CD4-positive, CD25-positive, alpha-beta regulatory T cell (primary cell): ENCODE results near the gene AASDHPPT. TPM values are rescaled to one million over a fixed set of nuclear protein-coding genes. Genes with fewer than 3 reads are reported as not detected.

Experiments
- ATAC-seq, 2 donors: fragments of 150-1000 bp; cut with Tn5 transposase; one replicate each; pipeline ENCODE4 v1.10.0; 2021; ENCODE audit warnings: low read depth in 2 of 2, moderate number of reproducible peaks in 2 of 2, moderate library complexity in 1 of 2
- DNase-seq, 3 donors: peaks; one replicate each; pipeline versions ENCODE4 v3.0.0 to v3.0.0-alpha.2; 2012 to 2022; ENCODE audit warnings: mixed read lengths in 1 of 3
- H3K27ac ChIP-seq: one replicate; pipeline ENCODE4 v1.7.0; 2013; ENCODE audit warnings: mild to moderate bottlenecking, low read length; ENCODE audit not compliant: insufficient read depth, poor library complexity, severe bottlenecking
- H3K27me3 ChIP-seq: one replicate; pipeline ENCODE4 v1.7.0; 2013; ENCODE audit warnings: low read length; ENCODE audit not compliant: control insufficient read depth, insufficient read depth
- H3K36me3 ChIP-seq: one replicate; pipeline ENCODE4 v1.7.0; 2013; ENCODE audit warnings: mild to moderate bottlenecking, low read length, moderate library complexity; ENCODE audit not compliant: control insufficient read depth, insufficient read depth
- H3K4me1 ChIP-seq: 2 replicates; pipeline ENCODE4 v1.7.0; 2013; ENCODE audit warnings: mild to moderate bottlenecking, low read length; ENCODE audit not compliant: insufficient read depth, control insufficient read depth, poor library complexity, severe bottlenecking
- H3K4me3 ChIP-seq: one replicate; pipeline ENCODE4 v1.7.0; 2013; ENCODE audit warnings: low read depth, mild to moderate bottlenecking, low read length, moderate library complexity
- H3K9me3 ChIP-seq, 2 experiments: 1 replicate in 1 of 2; 2 replicates in 1 of 2; pipeline ENCODE4 v1.7.0; 2013; ENCODE audit warnings: low read length in 2 of 2, mild to moderate bottlenecking in 1 of 2, moderate library complexity in 1 of 2; ENCODE audit not compliant: control insufficient read depth in 2 of 2
- H3K27ac Mint-ChIP-seq, 3 donors: one replicate each; pipeline ENCODE4 v1.8.0; 2020 to 2022; ENCODE audit warnings: mild to moderate bottlenecking in 3 of 3, mixed read lengths in 3 of 3, moderate library complexity in 2 of 3
- H3K27me3 Mint-ChIP-seq: one replicate; pipeline ENCODE4 v1.8.0; 2022; ENCODE audit warnings: mild to moderate bottlenecking, mixed read lengths
- H3K36me3 Mint-ChIP-seq: one replicate; pipeline ENCODE4 v1.8.0; 2020; ENCODE audit warnings: mixed read lengths
- H3K4me1 Mint-ChIP-seq, 4 donors: one replicate each; pipeline ENCODE4 v1.8.0; 2020 to 2022; ENCODE audit warnings: mixed read lengths in 4 of 4, mild to moderate bottlenecking in 1 of 4
- H3K4me3 Mint-ChIP-seq, 4 donors: one replicate each; pipeline ENCODE4 v1.8.0; 2020 to 2022; ENCODE audit warnings: mild to moderate bottlenecking in 4 of 4, mixed read lengths in 4 of 4, moderate library complexity in 3 of 4
- H3K9me3 Mint-ChIP-seq, 7 donors: one replicate each; pipeline ENCODE4 v1.8.0; 2020 to 2022; ENCODE audit warnings: mixed read lengths in 7 of 7, mild to moderate bottlenecking in 3 of 7, moderate library complexity in 2 of 7
- polyA plus RNA-seq, 4 donors: library from polyadenylated mRNA; unstranded; fragments of 300-500 nt; fragmentation: Illumina TruSeq; gene quantifications; one replicate each; pipeline ENCODE4 v1.2.3, GENCODE V29; 2021
- total RNA-seq: library from RNA; stranded (reverse); gene quantifications from one replicate; pipeline ENCODE4 v1.2.3, GENCODE V29; 2022

AASDHPPT gene
- total and polyA plus RNA-seq, 5 donors from 2014 or later = 21.8 to 54.2 (median 48.8) TPM

- no peaks in the 10 kb centered on the region for H3K27me3 Mint-ChIP-seq
- Histone ChIP-seq H3K27ac (no peak overlapping the region), H3K36me3 (no peaks in the 10 kb centered on the region), H3K27me3 (no peaks in the 10 kb centered on the region), H3K9me3 (no peaks in the 10 kb centered on the region), H3K4me3 (no peak overlapping the region), H3K4me1 (no peaks in the 10 kb centered on the region)
- peaks cover 29 to 49% (median 41%) of the 10 kb centered on the region in 4 donors for H3K4me1 Mint-ChIP-seq
- DNase-seq (no peak), ATAC-seq (no peak)
- H3K4me3 Mint-ChIP-seq = no peak overlapping the region
- no peaks in the 10 kb centered on the region for H3K9me3 Mint-ChIP-seq
- H3K36me3 Mint-ChIP-seq = peaks cover 23% of the 10 kb centered on the region
- no peak overlapping the region for H3K27ac Mint-ChIP-seq
These were observed 6.9 kb upstream of the AASDHPPT start for GRCh38 chr11:106070606-106071005.

GRCh38 chr11:106072804-106073203, 4.7 kb upstream of the AASDHPPT start:
- no peaks in the 10 kb centered on the region for H3K36me3 ChIP-seq
- peaks cover 35 to 52% (median 48%) of the 10 kb centered on the region in 4 donors for H3K4me1 Mint-ChIP-seq
- DNase-seq (no peak), ATAC-seq (no peak)
- H3K4me3 Mint-ChIP-seq = peak overlapping the region in 1 of 4 donors; percentile 7
- peaks cover 20% of the 10 kb centered on the region for H3K36me3 Mint-ChIP-seq
- H3K27me3 Mint-ChIP-seq = no peaks in the 10 kb centered on the region
- H3K4me1 ChIP-seq = peaks cover 9% of the 10 kb centered on the region
- H3K9me3 ChIP-seq = no peaks in the 10 kb centered on the region
- H3K4me3 ChIP-seq = no peak overlapping the region
- no peak overlapping the region for H3K27ac Mint-ChIP-seq
- H3K9me3 Mint-ChIP-seq = no peaks in the 10 kb centered on the region
- no peaks in the 10 kb centered on the region for H3K27me3 ChIP-seq
- no peak overlapping the region for H3K27ac ChIP-seq

- Mint-ChIP-seq H3K9me3 (no peaks in the 10 kb centered on the region), H3K36me3 (peaks cover 18% of the 10 kb centered on the region), H3K27me3 (no peaks in the 10 kb centered on the region), H3K27ac (peak overlapping the region; percentile 97 to 99 (median 99)), H3K4me3 (peak overlapping the region; percentile 95 to 98 (median 98)), H3K4me1 (peaks cover 51 to 74% (median 60%) of the 10 kb centered on the region in 4 donors)
- Histone ChIP-seq H3K9me3 (no peaks in the 10 kb centered on the region), H3K36me3 (peaks cover 13% of the 10 kb centered on the region), H3K4me3 (peak overlapping the region; percentile 96), H3K27me3 (no peaks in the 10 kb centered on the region), H3K4me1 (peaks cover 37% of the 10 kb centered on the region), H3K27ac (peak overlapping the region; percentile 93)
- DNase-seq = peak in 1 of 3 donors; percentile 1
- ATAC-seq = no peak
These were observed 1.1 kb upstream of the AASDHPPT start for GRCh38 chr11:106076171-106076918.

GRCh38 chr11:106076919-106077608, 398 bp upstream of the AASDHPPT start, which contains the start of gene KBTBD3:
Gene KBTBD3 (minus strand): TSS chr11:106077347. CDS start chr11:106059097, 18,250 bp downstream.
- peaks cover 40% of the 10 kb centered on the region for H3K4me1 ChIP-seq
- peak; percentile 98 to 100 (median 99) for DNase-seq
- H3K27me3 ChIP-seq = no peaks in the 10 kb centered on the region
- Mint-ChIP-seq H3K9me3 (no peaks in the 10 kb centered on the region), H3K4me1 (peaks cover 52 to 79% (median 63%) of the 10 kb centered on the region in 4 donors), H3K27ac (peak within 1 kb of the TSS; percentile 97 to 99 (median 99)), H3K4me3 (peak within 1 kb of the TSS; percentile 95 to 98 (median 98)), H3K27me3 (no peaks in the 10 kb centered on the region), H3K36me3 (peaks cover 21% of the 10 kb centered on the region)
- no peaks in the 10 kb centered on the region for H3K9me3 ChIP-seq
- peak within 1 kb of the TSS; percentile 93 for H3K27ac ChIP-seq
- H3K4me3 ChIP-seq = peak within 1 kb of the TSS; percentile 96
- peaks cover 17% of the 10 kb centered on the region for H3K36me3 ChIP-seq
- ATAC-seq = peak; percentile 94

GRCh38 chr11:106082096-106082495, 4.6 kb downstream of the AASDHPPT start:
- peaks cover 12% of the 10 kb centered on the region for H3K36me3 Mint-ChIP-seq

GRCh38 chr11:106086135-106086534, 8.7 kb downstream of the AASDHPPT start:
- Mint-ChIP-seq H3K36me3 (peaks cover 6% of the 10 kb centered on the region), H3K27me3 (no peaks in the 10 kb centered on the region), H3K27ac (peak overlapping the region in 2 of 3 donors; percentile 3 to 52), H3K4me3 (peak overlapping the region in 2 of 4 donors; percentile 4 to 9), H3K9me3 (no peaks in the 10 kb centered on the region), H3K4me1 (peaks cover 36 to 77% (median 57%) of the 10 kb centered on the region in 4 donors)
- no peak overlapping the region for H3K27ac ChIP-seq
- no peak overlapping the region for H3K4me3 ChIP-seq
- H3K9me3 ChIP-seq = no peaks in the 10 kb centered on the region
- no peaks in the 10 kb centered on the region for H3K27me3 ChIP-seq
- peaks cover 25% of the 10 kb centered on the region for H3K36me3 ChIP-seq
- ATAC-seq (no peak), DNase-seq (no peak)
- peaks cover 41% of the 10 kb centered on the region for H3K4me1 ChIP-seq

More at GRCh38 chr11:106082096-106082495, 4.6 kb downstream of the AASDHPPT start:
- Mint-ChIP-seq H3K27me3 (no peaks in the 10 kb centered on the region), H3K4me3 (peak overlapping the region in 3 of 4 donors; percentile 18 to 39 (median 19)), H3K9me3 (no peaks in the 10 kb centered on the region), H3K4me1 (peaks cover 42 to 86% (median 60%) of the 10 kb centered on the region in 4 donors), H3K27ac (peak overlapping the region in 1 of 3 donors; percentile 29)
- DNase-seq (no peak), ATAC-seq (no peak)
- H3K4me1 ChIP-seq = peaks cover 55% of the 10 kb centered on the region
- no peaks in the 10 kb centered on the region for H3K9me3 ChIP-seq
- H3K36me3 ChIP-seq = peaks cover 29% of the 10 kb centered on the region
- peak overlapping the region; percentile 12 for H3K4me3 ChIP-seq
- H3K27ac ChIP-seq = no peak overlapping the region
- no peaks in the 10 kb centered on the region for H3K27me3 ChIP-seq

GRCh38 chr11:106086850-106087249, 9.4 kb downstream of the AASDHPPT start:
- peak overlapping the region in 1 of 3 donors; percentile 3 for H3K27ac Mint-ChIP-seq
- no peaks in the 10 kb centered on the region for H3K27me3 ChIP-seq
- peaks cover 40 to 75% (median 57%) of the 10 kb centered on the region in 4 donors for H3K4me1 Mint-ChIP-seq
- H3K36me3 Mint-ChIP-seq = peaks cover 4% of the 10 kb centered on the region
- ATAC-seq (no peak), DNase-seq (no peak)
- no peak overlapping the region for H3K27ac ChIP-seq
- H3K9me3 Mint-ChIP-seq = no peaks in the 10 kb centered on the region
- H3K4me3 Mint-ChIP-seq = peak overlapping the region in 3 of 4 donors; percentile 0 to 4 (median 3)
- peaks cover 37% of the 10 kb centered on the region for H3K4me1 ChIP-seq
- no peaks in the 10 kb centered on the region for H3K9me3 ChIP-seq
- H3K4me3 ChIP-seq = no peak overlapping the region
- no peaks in the 10 kb centered on the region for H3K27me3 Mint-ChIP-seq
- peaks cover 28% of the 10 kb centered on the region for H3K36me3 ChIP-seq
